Measurements from ENCODE around the gene ARFGEF3.

The ARFGEF3 gene

GRCh38 chr6:138277835-138278234 lies 116.1 kb downstream of the ARFGEF3 start:
- no peak overlapping the region for H3K4me3 ChIP-seq (ENCODE audit: low read depth, low read length)
- H3K9me3 ChIP-seq (ENCODE audit: control insufficient read depth, insufficient read depth, low read depth, low read length): no peaks in the 10 kb centered on the region
- ChIA-PET CTCF (interaction anchor here (0.8 to 2.2 kb wide), 4 partner anchors 10 to 163 kb away, joined by 3 to 8 read pairs (median 4); partner anchors contain the start of gene PBOV1), POLR2A (no interaction called here)
- H3K36me3 ChIP-seq (ENCODE audit: control insufficient read depth in 2 of 2, insufficient read depth in 1 of 2, low read length in 2 of 2): peaks cover 0 to 26% of the 10 kb centered on the region in 2 experiments; a peak in 2 of 3 replicates
- H3K4me1 ChIP-seq (ENCODE audit: control insufficient read depth, insufficient read depth, low read length): no peaks in the 10 kb centered on the region
- TF ChIP-seq ZNF623 (tag by site-specific recombination; IDR thresholded peaks at IDR 0.05) (peak; percentile 56), ZBTB1 (tag by site-specific recombination; IDR thresholded peaks at IDR 0.05) (no peak)
- no peak overlapping the region for H3K27ac ChIP-seq (ENCODE audit: extremely low read depth, low read depth, low read length)

DNA sequence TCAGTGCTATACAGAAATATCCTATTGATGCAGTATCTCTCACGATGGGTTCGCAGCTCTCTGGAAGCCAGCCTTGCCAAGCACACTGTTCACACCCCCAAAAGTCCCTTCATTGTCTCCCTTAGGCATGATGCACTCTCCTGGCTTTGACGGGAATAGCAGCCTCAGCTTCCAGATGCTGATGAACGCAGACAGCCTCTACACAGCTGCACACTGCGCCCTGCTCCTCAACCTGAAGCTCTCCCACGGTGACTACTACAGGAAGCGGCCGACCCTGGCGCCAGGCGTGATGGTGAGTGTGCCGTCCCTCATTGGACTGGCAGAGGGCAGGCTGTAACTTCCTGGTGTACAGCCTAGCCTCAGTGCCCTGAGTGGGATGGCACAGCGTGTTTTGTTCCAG lies 116.6 kb downstream of the ARFGEF3 start:
- peaks cover 0 to 26% of the 10 kb centered on the region in 2 experiments; a peak in 2 of 3 replicates for H3K36me3 ChIP-seq (ENCODE audit: control insufficient read depth in 2 of 2, insufficient read depth in 1 of 2, low read length in 2 of 2)
- H3K4me3 ChIP-seq (ENCODE audit: low read depth, low read length): no peak overlapping the region
- CTCF ChIA-PET: interaction anchor here (0.8 to 2.2 kb wide), 4 partner anchors 10 to 163 kb away, joined by 3 to 8 read pairs (median 4); partner anchors contain the start of gene PBOV1
- POLR2A ChIA-PET: no interaction called here
- TF ChIP-seq BCL11A (tag by site-specific recombination; IDR thresholded peaks at IDR 0.05; ENCODE audit: low read depth): no peak
- no peak for TF ChIP-seq ZNF830 (tag by site-specific recombination; IDR thresholded peaks at IDR 0.05; ENCODE audit: low read depth)
- no peak for TF ChIP-seq ZNF843 (tag by site-specific recombination; IDR thresholded peaks at IDR 0.05)
- TF ChIP-seq, protein P1, sequence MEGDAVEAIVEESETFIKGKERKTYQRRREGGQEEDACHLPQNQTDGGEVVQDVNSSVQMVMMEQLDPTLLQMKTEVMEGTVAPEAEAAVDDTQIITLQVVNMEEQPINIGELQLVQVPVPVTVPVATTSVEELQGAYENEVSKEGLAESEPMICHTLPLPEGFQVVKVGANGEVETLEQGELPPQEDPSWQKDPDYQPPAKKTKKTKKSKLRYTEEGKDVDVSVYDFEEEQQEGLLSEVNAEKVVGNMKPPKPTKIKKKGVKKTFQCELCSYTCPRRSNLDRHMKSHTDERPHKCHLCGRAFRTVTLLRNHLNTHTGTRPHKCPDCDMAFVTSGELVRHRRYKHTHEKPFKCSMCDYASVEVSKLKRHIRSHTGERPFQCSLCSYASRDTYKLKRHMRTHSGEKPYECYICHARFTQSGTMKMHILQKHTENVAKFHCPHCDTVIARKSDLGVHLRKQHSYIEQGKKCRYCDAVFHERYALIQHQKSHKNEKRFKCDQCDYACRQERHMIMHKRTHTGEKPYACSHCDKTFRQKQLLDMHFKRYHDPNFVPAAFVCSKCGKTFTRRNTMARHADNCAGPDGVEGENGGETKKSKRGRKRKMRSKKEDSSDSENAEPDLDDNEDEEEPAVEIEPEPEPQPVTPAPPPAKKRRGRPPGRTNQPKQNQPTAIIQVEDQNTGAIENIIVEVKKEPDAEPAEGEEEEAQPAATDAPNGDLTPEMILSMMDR (tag by site-specific recombination; IDR thresholded peaks at IDR 0.05): peak; percentile 59; the same call in 1 of the 2 replicates
- no peaks in the 10 kb centered on the region for H3K4me1 ChIP-seq (ENCODE audit: control insufficient read depth, insufficient read depth, low read length)
- H3K27ac ChIP-seq (ENCODE audit: extremely low read depth, low read depth, low read length): no peak overlapping the region
- no peaks in the 10 kb centered on the region for H3K9me3 ChIP-seq (ENCODE audit: control insufficient read depth, insufficient read depth, low read depth, low read length)

- peaks cover 0 to 48% of the 10 kb centered on the region in 2 experiments; a peak in 2 of 3 replicates for H3K36me3 ChIP-seq (ENCODE audit: control insufficient read depth in 2 of 2, insufficient read depth in 1 of 2, low read length in 2 of 2)
- no peak overlapping the region for H3K4me3 ChIP-seq (ENCODE audit: low read depth, low read length)
- ChIA-PET POLR2A (no interaction called here), CTCF (interaction anchor here (0.6 to 1.8 kb wide), 8 partner anchors 14 to 516 kb away, joined by 3 to 10 read pairs (median 4); no protein-coding TSS in a partner anchor)
- H3K4me1 ChIP-seq (ENCODE audit: control insufficient read depth, insufficient read depth, low read length): no peaks in the 10 kb centered on the region
- no peak overlapping the region for H3K27ac ChIP-seq (ENCODE audit: extremely low read depth, low read depth, low read length)
- TF ChIP-seq ZBTB17 (tag by site-specific recombination; IDR thresholded peaks at IDR 0.05): no peak
- TF ChIP-seq IKZF3 (tag by site-specific recombination; IDR thresholded peaks at IDR 0.05): no peak
- no peak for TF ChIP-seq ZXDB (tag by site-specific recombination; IDR thresholded peaks at IDR 0.05)
- no peak for TF ChIP-seq ZNF155 (tag by site-specific recombination; IDR thresholded peaks at IDR 0.05)
- TF ChIP-seq ZNF157 (tag by site-specific recombination; IDR thresholded peaks at IDR 0.05): no peak
- no peak for TF ChIP-seq ZNF658 (tag by site-specific recombination; IDR thresholded peaks at IDR 0.05)
- no peaks in the 10 kb centered on the region for H3K9me3 ChIP-seq (ENCODE audit: control insufficient read depth, insufficient read depth, low read depth, low read length)
These were observed 124.1 kb downstream of the ARFGEF3 start for GRCh38 chr6:138285800-138286199.

- ChIA-PET POLR2A (no interaction called here), CTCF (interaction anchor here (0.6 to 2.0 kb wide), 10 partner anchors 10 to 483 kb away, joined by 3 to 14 read pairs (median 4); partner anchors contain the start of gene PBOV1)
- no peak overlapping the region for H3K27ac ChIP-seq (ENCODE audit: extremely low read depth, low read depth, low read length)
- H3K9me3 ChIP-seq (ENCODE audit: control insufficient read depth, insufficient read depth, low read depth, low read length): no peaks in the 10 kb centered on the region
- H3K4me3 ChIP-seq (ENCODE audit: low read depth, low read length): no peak overlapping the region
- H3K36me3 ChIP-seq (ENCODE audit: control insufficient read depth in 2 of 2, insufficient read depth in 1 of 2, low read length in 2 of 2): peaks cover 0 to 47% of the 10 kb centered on the region in 2 experiments; a peak in 2 of 3 replicates
- H3K4me1 ChIP-seq (ENCODE audit: control insufficient read depth, insufficient read depth, low read length): no peaks in the 10 kb centered on the region
- TF ChIP-seq, protein P2, sequence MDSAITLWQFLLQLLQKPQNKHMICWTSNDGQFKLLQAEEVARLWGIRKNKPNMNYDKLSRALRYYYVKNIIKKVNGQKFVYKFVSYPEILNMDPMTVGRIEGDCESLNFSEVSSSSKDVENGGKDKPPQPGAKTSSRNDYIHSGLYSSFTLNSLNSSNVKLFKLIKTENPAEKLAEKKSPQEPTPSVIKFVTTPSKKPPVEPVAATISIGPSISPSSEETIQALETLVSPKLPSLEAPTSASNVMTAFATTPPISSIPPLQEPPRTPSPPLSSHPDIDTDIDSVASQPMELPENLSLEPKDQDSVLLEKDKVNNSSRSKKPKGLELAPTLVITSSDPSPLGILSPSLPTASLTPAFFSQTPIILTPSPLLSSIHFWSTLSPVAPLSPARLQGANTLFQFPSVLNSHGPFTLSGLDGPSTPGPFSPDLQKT (IDR thresholded peaks at IDR 0.05; ENCODE audit: borderline replicate concordance, low read depth, low read length): no peak
- no peak for TF ChIP-seq ZNF23 (tag by site-specific recombination; IDR thresholded peaks at IDR 0.05; ENCODE audit: borderline replicate concordance)
- no peak for TF ChIP-seq ZNF175 (tag by site-specific recombination; IDR thresholded peaks at IDR 0.05)
- TF ChIP-seq, protein P3, sequence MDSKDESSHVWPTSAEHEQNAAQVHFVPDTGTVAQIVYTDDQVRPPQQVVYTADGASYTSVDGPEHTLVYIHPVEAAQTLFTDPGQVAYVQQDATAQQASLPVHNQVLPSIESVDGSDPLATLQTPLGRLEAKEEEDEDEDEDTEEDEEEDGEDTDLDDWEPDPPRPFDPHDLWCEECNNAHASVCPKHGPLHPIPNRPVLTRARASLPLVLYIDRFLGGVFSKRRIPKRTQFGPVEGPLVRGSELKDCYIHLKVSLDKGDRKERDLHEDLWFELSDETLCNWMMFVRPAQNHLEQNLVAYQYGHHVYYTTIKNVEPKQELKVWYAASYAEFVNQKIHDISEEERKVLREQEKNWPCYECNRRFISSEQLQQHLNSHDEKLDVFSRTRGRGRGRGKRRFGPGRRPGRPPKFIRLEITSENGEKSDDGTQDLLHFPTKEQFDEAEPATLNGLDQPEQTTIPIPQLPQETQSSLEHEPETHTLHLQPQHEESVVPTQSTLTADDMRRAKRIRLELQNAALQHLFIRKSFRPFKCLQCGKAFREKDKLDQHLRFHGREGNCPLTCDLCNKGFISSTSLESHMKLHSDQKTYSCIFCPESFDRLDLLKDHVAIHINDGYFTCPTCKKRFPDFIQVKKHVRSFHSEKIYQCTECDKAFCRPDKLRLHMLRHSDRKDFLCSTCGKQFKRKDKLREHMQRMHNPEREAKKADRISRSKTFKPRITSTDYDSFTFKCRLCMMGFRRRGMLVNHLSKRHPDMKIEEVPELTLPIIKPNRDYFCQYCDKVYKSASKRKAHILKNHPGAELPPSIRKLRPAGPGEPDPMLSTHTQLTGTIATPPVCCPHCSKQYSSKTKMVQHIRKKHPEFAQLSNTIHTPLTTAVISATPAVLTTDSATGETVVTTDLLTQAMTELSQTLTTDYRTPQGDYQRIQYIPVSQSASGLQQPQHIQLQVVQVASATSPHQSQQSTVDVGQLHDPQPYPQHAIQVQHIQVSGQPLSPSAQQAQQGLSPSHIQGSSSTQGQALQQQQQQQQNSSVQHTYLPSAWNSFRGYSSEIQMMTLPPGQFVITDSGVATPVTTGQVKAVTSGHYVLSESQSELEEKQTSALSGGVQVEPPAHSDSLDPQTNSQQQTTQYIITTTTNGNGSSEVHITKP (tag by site-specific recombination; IDR thresholded peaks at IDR 0.05): no peak
- TF ChIP-seq IKZF3 (tag by site-specific recombination; IDR thresholded peaks at IDR 0.05): no peak
- no peak for TF ChIP-seq ZNF114 (tag by site-specific recombination; IDR thresholded peaks at IDR 0.05)
- TF ChIP-seq ZNF76 (tag by site-specific recombination; IDR thresholded peaks at IDR 0.05; ENCODE audit: borderline replicate concordance, low read depth): no peak
- no peak for TF ChIP-seq ZNF777 (tag by site-specific recombination; IDR thresholded peaks at IDR 0.05; ENCODE audit: borderline replicate concordance)
- no peak for TF ChIP-seq ZNF658 (tag by site-specific recombination; IDR thresholded peaks at IDR 0.05)
- no peak for TF ChIP-seq OSR2 (tag by site-specific recombination; IDR thresholded peaks at IDR 0.05)
- TF ChIP-seq ZNF426 (tag by site-specific recombination; IDR thresholded peaks at IDR 0.05): no peak
These were observed 125.0 kb downstream of the ARFGEF3 start for GRCh38 chr6:138286698-138287097.
